DND-41 (cell line): ENCODE data around the gene CEACAM16.

Experiments used
- ATAC-seq: fragments of 200-7000 bp; cut with Tn5 transposase; 3 replicates; pipeline ENCODE4 v1.9.1; 2021; ENCODE audit warnings: low read depth; ENCODE audit not compliant: insufficient read depth
- DNase-seq: peaks from one replicate; pipeline ENCODE4 v3.0.0-alpha.2; 2020
- H2AFZ ChIP-seq: 2 replicates; pipeline ENCODE4 v1.6.0; 2012; ENCODE audit warnings: low read depth, low read length
- H3K27ac ChIP-seq: 2 replicates; pipeline ENCODE4 v1.5.1; 2012; ENCODE audit warnings: low read length, inconsistent platforms
- H3K27me3 ChIP-seq: fragments of 200-600 bp; sonication (generic); 2 replicates; pipeline ENCODE4 v1.6.0; 2012; ENCODE audit warnings: low read length, mild to moderate bottlenecking, inconsistent platforms; ENCODE audit not compliant: insufficient read depth, poor library complexity
- H3K36me3 ChIP-seq: 2 replicates; pipeline ENCODE4 v1.5.1; 2012; ENCODE audit warnings: low read length, inconsistent platforms; ENCODE audit not compliant: insufficient read depth
- H3K4me1 ChIP-seq: 2 replicates; pipeline ENCODE4 v1.5.1; 2012; ENCODE audit warnings: mild to moderate bottlenecking, low read length; ENCODE audit not compliant: insufficient read depth
- H3K4me2 ChIP-seq: 2 replicates; pipeline ENCODE4 v1.6.0; 2012; ENCODE audit warnings: mild to moderate bottlenecking, moderate library complexity, low read length, inconsistent platforms; ENCODE audit not compliant: insufficient read depth
- H3K4me3 ChIP-seq, 2 experiments: fragments of 200-600 bp in 1 of 2; shearing (Covaris generic) in 1 of 2; 2 replicates each; pipeline ENCODE4 v1.5.1; 2012 to 2016; ENCODE audit warnings: inconsistent platforms in 2 of 2, low read length in 2 of 2, mild to moderate bottlenecking in 2 of 2, low read depth in 1 of 2, moderate library complexity in 1 of 2
- H3K79me2 ChIP-seq: 2 replicates; pipeline ENCODE4 v1.6.0; 2012; ENCODE audit warnings: low read length, inconsistent platforms; ENCODE audit not compliant: insufficient read depth
- H3K9ac ChIP-seq: 2 replicates; pipeline ENCODE4 v1.6.0; 2012; ENCODE audit warnings: low read depth, mild to moderate bottlenecking, inconsistent platforms, low read length, moderate library complexity
- H3K9me3 ChIP-seq: 2 replicates; pipeline ENCODE4 v1.5.1; 2012; ENCODE audit warnings: low read length, moderate library complexity, mild to moderate bottlenecking, inconsistent platforms; ENCODE audit not compliant: insufficient read depth, severe bottlenecking
- H4K20me1 ChIP-seq: 2 replicates; pipeline ENCODE4 v1.6.0; 2012; ENCODE audit warnings: low read length; ENCODE audit not compliant: insufficient read depth
- CTCF ChIP-seq: IDR thresholded peaks from 2 replicates; pipeline ENCODE4 v1.5.1; 2012; ENCODE audit warnings: borderline replicate concordance, low read length, moderate library complexity, mild to moderate bottlenecking; ENCODE audit not compliant: poor library complexity, severe bottlenecking; ENCODE audit errors: extremely low read depth
- EZH2 ChIP-seq: IDR thresholded peaks from 3 replicates; pipeline ENCODE4 v1.6.1; 2012; ENCODE audit warnings: borderline replicate concordance, low read depth, mild to moderate bottlenecking, moderate library complexity, low read length, inconsistent platforms; ENCODE audit not compliant: severe bottlenecking

Gene CEACAM16

GRCh38 chr19:44703336-44704078 lies 4.6 kb downstream of the CEACAM16 start:
- Histone ChIP-seq H3K4me2 (no peak overlapping the region), H3K9ac (no peak overlapping the region), H3K27ac (no peak overlapping the region), H3K36me3 (no peaks in the 10 kb centered on the region), H3K4me1 (no peaks in the 10 kb centered on the region), H4K20me1 (no peaks in the 10 kb centered on the region), H3K4me3 (no peak overlapping the region), H3K27me3 (peaks cover 2% of the 10 kb centered on the region), H2AFZ (no peak overlapping the region), H3K79me2 (no peaks in the 10 kb centered on the region), H3K9me3 (no peaks in the 10 kb centered on the region)
- TF ChIP-seq EZH2 (no peak), CTCF (no peak)
- DNase-seq, result no peak
- ATAC-seq, result no peak

GRCh38 chr19:44704982-44705381 lies 6.0 kb downstream of the CEACAM16 start:
- no peaks in the 10 kb centered on the region for H3K27me3 ChIP-seq
- no peak overlapping the region for H3K4me2 ChIP-seq
- no peak overlapping the region for H3K27ac ChIP-seq
- ATAC-seq, result no peak
- no peak overlapping the region for H2AFZ ChIP-seq
- H3K79me2 ChIP-seq, result no peaks in the 10 kb centered on the region
- no peaks in the 10 kb centered on the region for H3K9me3 ChIP-seq
- H3K4me3 ChIP-seq, result no peak overlapping the region
- H3K4me1 ChIP-seq, result no peaks in the 10 kb centered on the region
- H3K9ac ChIP-seq, result no peak overlapping the region
- TF ChIP-seq EZH2 (no peak), CTCF (no peak)
- no peaks in the 10 kb centered on the region for H3K36me3 ChIP-seq
- DNase-seq, result no peak
- no peaks in the 10 kb centered on the region for H4K20me1 ChIP-seq

GRCh38 chr19:44705502-44706010 lies 6.6 kb downstream of the CEACAM16 start:
- Histone ChIP-seq H3K9me3 (no peaks in the 10 kb centered on the region), H3K27ac (no peak overlapping the region), H3K36me3 (no peaks in the 10 kb centered on the region), H3K4me3 (no peak overlapping the region), H4K20me1 (no peaks in the 10 kb centered on the region), H3K4me2 (no peak overlapping the region), H3K4me1 (no peaks in the 10 kb centered on the region), H3K9ac (no peak overlapping the region), H2AFZ (no peak overlapping the region), H3K79me2 (no peaks in the 10 kb centered on the region), H3K27me3 (no peaks in the 10 kb centered on the region)
- TF ChIP-seq EZH2, result no peak
- TF ChIP-seq CTCF, result no peak
- DNase-seq (no peak), ATAC-seq (no peak)
